Measurements from ENCODE around the gene ZNF710. TPM values are rescaled to one million over a fixed set of nuclear protein-coding genes. Genes with fewer than 3 reads are reported as not detected.

The ZNF710 gene
- total and polyA plus RNA-seq, 2 of the 13 experiments (the other 11 are each of a cell fraction or from before 2014, with no cell fraction given): 4.7 to 20.6 TPM

GRCh38 chr15:90101969-90102890 lies 101.1 kb downstream of the ZNF710 start, which contains the start of gene IDH2 (continued):
- TF ChIP-seq, protein P1, sequence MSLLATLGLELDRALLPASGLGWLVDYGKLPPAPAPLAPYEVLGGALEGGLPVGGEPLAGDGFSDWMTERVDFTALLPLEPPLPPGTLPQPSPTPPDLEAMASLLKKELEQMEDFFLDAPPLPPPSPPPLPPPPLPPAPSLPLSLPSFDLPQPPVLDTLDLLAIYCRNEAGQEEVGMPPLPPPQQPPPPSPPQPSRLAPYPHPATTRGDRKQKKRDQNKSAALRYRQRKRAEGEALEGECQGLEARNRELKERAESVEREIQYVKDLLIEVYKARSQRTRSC (CRISPR knock-in tag; IDR thresholded peaks at IDR 0.05; ENCODE audit: low read depth): 0 out of 2 replicates have a peak, but pooled peaks have one; percentile 42
- TF ChIP-seq TGIF2 (CRISPR knock-in tag; IDR thresholded peaks at IDR 0.05) (peak; percentile 41; the same call in 1 of the 2 replicates), ZBTB38 (CRISPR knock-in tag; IDR thresholded peaks at IDR 0.05) (0 out of 2 replicates have a peak, but pooled peaks have one; percentile 1), MED13 (CRISPR knock-in tag; IDR thresholded peaks at IDR 0.05) (0 out of 2 replicates have a peak, but pooled peaks have one; percentile 27), THAP11 (CRISPR knock-in tag; IDR thresholded peaks at IDR 0.05) (no peak), NCOA5 (CRISPR knock-in tag; IDR thresholded peaks at IDR 0.05) (no peak), RNF2 (conservative IDR thresholded peaks at IDR 0.05; ENCODE audit: low read depth) (0 out of 2 replicates have a peak, but pooled peaks have one; percentile 17), ZNF232 (CRISPR knock-in tag; IDR thresholded peaks at IDR 0.05; ENCODE audit: borderline replicate concordance) (no peak), POLR2G (IDR thresholded peaks at IDR 0.05; ENCODE audit: low read depth, low read length) (peak; percentile 84), NR2C2 (CRISPR knock-in tag; IDR thresholded peaks at IDR 0.05; ENCODE audit: borderline replicate concordance) (0 out of 2 replicates have a peak, but pooled peaks have one; percentile 22), ZFY (CRISPR knock-in tag; IDR thresholded peaks at IDR 0.05) (peak; percentile 91), GPN1 (CRISPR knock-in tag; IDR thresholded peaks at IDR 0.05; ENCODE audit: borderline replicate concordance) (0 out of 2 replicates have a peak, but pooled peaks have one; percentile 74), CHCHD3 (CRISPR knock-in tag; IDR thresholded peaks at IDR 0.05) (0 out of 2 replicates have a peak, but pooled peaks have one; percentile 6), ZNF142 (CRISPR knock-in tag; IDR thresholded peaks at IDR 0.05) (peak; percentile 32; the same call in 1 of the 2 replicates), ZNF10 (CRISPR knock-in tag; IDR thresholded peaks at IDR 0.05; ENCODE audit: borderline replicate concordance, low read depth) (no peak), SKI (IDR thresholded peaks at IDR 0.05; ENCODE audit: partially characterized antibody) (peak; percentile 42), ATF1 (CRISPR knock-in tag; IDR thresholded peaks at IDR 0.05) (no peak), ZNF724P (CRISPR knock-in tag; IDR thresholded peaks at IDR 0.05; ENCODE audit: borderline replicate concordance) (peak; percentile 52; the same call in 1 of the 2 replicates)
- TF ChIP-seq, protein P2, sequence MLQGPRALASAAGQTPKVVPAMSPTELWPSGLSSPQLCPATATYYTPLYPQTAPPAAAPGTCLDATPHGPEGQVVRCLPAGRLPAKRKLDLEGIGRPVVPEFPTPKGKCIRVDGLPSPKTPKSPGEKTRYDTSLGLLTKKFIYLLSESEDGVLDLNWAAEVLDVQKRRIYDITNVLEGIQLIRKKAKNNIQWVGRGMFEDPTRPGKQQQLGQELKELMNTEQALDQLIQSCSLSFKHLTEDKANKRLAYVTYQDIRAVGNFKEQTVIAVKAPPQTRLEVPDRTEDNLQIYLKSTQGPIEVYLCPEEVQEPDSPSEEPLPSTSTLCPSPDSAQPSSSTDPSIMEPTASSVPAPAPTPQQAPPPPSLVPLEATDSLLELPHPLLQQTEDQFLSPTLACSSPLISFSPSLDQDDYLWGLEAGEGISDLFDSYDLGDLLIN (CRISPR knock-in tag; IDR thresholded peaks at IDR 0.05; ENCODE audit: borderline replicate concordance): peak; percentile 11; the same call in 1 of the 2 replicates
- TF ChIP-seq, protein P3, sequence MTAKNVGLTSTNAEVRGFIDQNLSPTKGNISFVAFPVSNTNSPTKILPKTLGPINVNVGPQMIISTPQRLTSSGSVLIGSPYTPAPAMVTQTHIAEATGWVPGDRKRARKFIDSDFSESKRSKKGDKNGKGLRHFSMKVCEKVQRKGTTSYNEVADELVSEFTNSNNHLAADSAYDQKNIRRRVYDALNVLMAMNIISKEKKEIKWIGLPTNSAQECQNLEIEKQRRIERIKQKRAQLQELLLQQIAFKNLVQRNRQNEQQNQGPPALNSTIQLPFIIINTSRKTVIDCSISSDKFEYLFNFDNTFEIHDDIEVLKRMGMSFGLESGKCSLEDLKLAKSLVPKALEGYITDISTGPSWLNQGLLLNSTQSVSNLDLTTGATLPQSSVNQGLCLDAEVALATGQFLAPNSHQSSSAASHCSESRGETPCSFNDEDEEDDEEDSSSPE (CRISPR knock-in tag; IDR thresholded peaks at IDR 0.05): peak; percentile 58

Data from HepG2 (cell line).